ENCODE results near the gene IFNA7.
A peak's percentile ranks its signal among the peaks of the same experiment; 100 is the strongest.
"Not testable (repeated sequence)": the region's sequence is repeated elsewhere in the genome, so short reads cannot be mapped to it uniquely, and the experiment has no call there.

Gene IFNA7

DNA sequence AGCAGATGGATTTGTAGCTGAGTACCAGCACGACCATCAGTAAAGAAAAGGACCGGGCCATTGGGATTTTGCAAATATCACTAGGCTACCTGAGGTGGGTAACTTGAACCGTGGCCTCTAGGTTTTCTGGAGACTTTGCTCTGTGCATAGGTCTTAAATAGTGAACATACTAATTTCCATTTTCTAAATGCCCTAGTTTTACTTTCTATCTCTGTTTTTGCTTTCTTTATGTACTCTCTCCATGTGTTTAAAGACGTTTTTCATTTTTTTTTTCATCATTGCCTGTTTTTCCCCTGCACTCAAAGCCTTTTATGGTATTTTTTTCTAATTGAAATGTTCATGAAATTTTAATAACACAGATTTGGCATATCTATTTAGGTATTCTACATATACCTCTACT lies at the start of gene IFNA7:
Gene IFNA7 (minus strand): TSS at position 101 of the 400 bp plus-strand sequence. CDS start 40 bp downstream, at position 61.
- DNase-seq; in situ Hi-C loops (cut with MboI; ENCODE audit: low pct_unique_long_range_greater_than_20kb, low sequenced_read_pairs): not testable (repeated sequence)

DNA sequence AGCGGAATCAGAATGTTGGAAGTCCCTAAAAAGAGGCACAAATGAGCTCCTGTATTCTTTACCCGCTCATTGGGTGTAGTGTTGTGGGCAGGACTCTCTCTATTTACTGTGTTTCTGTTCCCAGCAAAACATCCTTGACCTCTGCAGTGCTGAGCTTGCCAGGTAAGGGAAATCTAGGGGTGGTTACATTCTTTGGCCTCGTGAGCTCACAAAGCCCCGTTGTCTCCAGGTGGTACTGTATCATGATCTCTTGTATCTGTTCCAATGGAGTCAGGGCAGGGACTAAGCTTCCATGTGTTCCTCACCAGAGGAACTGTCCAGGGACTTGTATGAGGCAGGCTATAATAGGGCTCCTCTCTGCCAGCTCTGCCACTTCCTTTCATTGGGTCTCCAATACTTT lies 49.6 kb upstream of the IFNA7 start:
- DNase-seq: no peak
- in situ Hi-C loops (cut with MboI; ENCODE audit: low pct_unique_long_range_greater_than_20kb, low sequenced_read_pairs): no loop called here

DNA sequence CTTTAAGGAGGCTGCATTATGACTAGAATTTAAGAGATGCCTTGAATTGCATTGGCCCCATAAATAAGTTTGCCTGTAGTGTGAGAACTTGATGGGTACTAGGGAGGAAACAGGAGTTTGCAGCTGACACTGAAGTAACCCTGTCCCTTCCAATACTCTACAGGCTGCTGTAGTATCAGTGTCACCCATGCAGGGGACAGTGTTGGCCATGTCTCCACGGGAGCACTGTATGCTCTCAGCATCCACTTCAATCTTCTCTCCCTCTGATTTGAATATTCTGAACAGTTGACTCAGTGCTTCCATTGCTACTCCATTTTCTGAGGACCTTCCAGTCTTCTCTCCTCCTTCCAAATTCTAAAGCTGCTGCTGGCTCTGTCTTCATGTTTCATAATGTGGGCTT lies 49.2 kb upstream of the IFNA7 start:
- in situ Hi-C loops (cut with MboI; ENCODE audit: low pct_unique_long_range_greater_than_20kb, low sequenced_read_pairs): no loop called here
- DNase-seq: no peak

DNA sequence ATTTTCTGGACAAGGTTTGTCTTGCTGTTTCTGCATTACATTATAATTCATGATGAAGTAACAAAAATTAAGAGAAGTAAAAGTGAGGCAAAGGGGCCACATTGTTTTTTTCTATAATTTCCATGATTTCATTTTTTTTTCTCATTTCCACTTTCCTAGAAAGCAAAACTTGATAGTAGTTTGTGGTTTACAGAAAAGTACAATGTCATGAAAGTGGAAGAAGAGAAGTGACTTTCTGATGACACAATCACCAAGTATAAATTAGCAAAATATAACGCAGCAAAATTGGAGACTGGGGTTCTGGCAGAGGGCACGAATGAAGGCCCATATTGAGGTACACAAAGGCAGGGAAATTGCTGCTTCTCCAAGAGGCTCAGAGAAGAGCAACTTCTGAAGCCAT lies 42.8 kb upstream of the IFNA7 start:
- DNase-seq: peak; percentile 32
- in situ Hi-C loops (cut with MboI; ENCODE audit: low pct_unique_long_range_greater_than_20kb, low sequenced_read_pairs): no loop called here

DNA sequence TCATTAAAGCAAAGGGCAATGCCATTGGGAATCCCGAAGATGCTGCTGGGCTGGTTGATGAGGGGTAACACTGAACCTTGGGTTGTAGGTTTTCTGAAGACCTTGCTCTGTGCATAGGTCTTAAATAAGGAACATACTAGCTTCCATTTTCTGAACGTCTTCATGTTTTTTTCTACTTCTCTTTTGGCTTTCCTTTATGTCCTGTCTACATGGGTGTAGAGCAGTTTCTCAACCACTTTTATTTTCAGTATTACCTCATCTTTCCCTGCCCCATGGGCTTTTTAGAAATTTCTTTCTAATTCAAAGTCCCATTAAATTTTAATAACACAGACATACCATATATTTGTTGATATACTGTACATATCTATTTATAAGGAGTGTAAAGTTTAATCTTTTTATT lies 37.9 kb upstream of the IFNA7 start, which contains the start of gene IFNA14:
Gene IFNA14 (minus strand): TSS at position 95 of the 400 bp plus-strand sequence. CDS start 70 bp downstream, at position 25.
- no peak for DNase-seq
- in situ Hi-C loops (cut with MboI; ENCODE audit: low pct_unique_long_range_greater_than_20kb, low sequenced_read_pairs): no loop called here

DNA sequence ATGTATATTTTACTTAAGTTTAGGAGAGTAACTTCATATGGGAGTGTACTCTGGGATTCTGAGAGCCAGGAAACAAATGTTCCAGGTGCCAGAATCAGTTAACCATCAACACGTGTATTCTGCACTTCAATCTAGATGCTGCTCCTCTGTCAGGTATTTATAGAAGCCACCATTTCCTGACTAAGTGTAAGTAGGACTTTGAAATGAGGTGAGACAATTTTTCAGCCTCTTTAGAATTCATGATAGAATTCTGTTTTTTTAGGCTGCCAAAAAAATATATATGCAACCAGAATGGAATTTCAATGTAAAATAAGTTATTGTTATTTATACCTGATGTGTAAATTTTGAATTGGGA lies 34.3 kb upstream of the IFNA7 start:
- in situ Hi-C loops (cut with MboI; ENCODE audit: low pct_unique_long_range_greater_than_20kb, low sequenced_read_pairs); DNase-seq: not testable (repeated sequence)

DNA sequence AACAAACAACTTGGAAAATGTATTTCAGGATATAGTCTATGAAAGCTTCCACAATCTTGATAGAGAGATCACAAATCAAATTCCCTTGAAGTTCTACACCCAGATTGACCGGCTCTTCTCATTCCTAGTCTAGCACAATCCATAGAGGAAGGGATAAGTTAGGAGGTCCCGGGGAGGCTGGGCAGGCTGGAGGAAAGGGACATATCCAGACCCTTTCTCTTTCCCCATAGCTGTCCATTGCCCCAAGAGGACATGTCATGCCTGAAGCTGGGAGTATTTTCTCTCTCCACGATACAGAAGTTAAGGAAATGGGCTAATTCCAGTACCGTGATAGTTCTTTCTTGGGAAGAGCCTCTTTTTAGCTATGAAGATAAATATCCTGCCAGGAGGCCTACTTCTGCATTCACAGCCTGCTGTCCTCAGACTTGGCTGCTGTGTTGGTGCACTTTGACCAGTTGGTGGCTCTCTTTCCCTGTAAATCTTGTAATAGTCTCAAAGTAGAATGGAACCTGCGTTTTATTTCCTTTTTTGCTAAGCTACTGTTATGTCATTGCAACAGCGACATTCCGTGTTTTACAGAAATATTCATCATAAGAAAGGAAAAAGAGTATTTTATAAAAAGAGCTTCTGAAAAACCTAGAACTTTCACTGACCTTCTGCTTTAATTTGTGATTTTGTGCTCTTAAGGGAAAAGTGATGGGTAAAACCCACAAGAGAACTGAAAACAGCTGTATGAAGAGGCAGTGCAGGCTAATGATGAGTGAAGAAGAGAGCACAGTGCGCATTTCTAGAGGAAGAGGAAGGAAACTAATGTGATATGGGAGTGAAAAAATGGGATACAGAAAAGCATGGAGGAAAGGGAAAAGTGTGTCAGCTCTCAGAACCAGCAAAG lies 33.7 kb upstream of the IFNA7 start:
- DNase-seq: peak; percentile 75
- in situ Hi-C loops (cut with MboI; ENCODE audit: low pct_unique_long_range_greater_than_20kb, low sequenced_read_pairs): not testable (repeated sequence)

DNA sequence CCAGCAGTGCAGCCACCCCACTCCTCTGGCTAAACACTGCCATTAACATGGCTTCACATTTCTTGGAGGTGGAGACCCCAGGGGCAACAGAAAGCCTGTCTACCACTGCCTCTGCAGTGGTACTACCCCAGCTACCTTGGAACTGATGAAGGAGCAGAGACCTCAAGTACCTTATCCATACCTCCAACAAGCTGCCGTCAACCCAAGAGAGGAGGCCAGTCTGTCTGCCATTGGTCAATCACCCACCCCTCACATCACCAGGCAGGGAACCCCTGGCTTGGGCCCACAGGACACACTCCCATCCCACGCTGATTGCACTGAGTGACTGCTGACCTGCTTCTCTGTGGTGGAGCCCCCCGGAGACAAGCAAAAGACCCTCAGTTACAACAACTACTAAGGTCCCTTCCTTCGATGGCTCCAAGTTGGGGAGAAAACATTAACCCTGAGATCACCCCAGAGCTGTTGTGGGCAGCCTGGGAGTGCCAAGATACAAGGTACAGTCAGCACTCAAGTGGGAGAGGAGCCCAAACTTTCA lies 32.2 kb upstream of the IFNA7 start:
- in situ Hi-C loops (cut with MboI; ENCODE audit: low pct_unique_long_range_greater_than_20kb, low sequenced_read_pairs): no loop called here
- DNase-seq: no peak

DNA sequence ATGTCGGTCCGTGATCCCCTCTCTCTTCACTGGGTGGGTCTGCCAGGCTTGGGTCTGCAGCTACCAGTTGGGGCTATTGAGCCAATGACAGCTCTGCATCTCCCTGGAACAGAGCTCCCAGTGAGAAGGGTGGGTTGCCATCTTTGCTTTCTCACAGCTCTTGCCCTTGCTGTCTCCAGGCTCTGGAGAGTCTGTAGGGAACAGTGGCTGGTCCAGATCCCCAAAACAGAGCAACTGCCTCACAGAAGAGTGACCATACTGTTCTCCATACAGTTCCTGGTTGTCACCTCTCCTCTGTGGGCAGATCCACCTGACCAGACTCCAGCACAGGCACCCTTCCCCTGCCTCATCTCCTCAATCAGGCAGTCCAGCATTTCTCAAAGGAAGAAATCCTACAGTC lies 31.3 kb upstream of the IFNA7 start:
- in situ Hi-C loops (cut with MboI; ENCODE audit: low pct_unique_long_range_greater_than_20kb, low sequenced_read_pairs): no loop called here
- DNase-seq: no peak

DNA sequence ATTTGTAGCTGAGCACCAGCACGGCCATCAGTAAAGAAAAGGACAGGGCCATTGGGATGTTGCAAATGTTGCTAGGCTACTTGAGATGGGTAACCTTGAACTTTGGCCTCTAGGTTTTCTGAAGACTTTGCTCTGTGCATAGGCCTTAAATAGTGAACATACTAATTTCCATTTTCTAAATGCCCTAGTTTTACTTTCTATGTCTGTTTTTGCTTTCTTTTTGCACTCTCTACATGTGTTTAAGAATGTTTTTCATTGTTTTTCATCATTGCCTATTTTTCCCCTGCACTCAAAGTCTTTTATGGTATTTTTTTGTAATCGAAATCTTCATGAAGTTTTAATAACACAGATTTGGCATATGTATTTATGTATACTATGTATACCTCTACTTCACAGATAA lies 26.1 kb upstream of the IFNA7 start, which contains the start of gene IFNA17:
Gene IFNA17 (minus strand): TSS at position 101 of the 400 bp plus-strand sequence. CDS start 49 bp downstream, at position 52.
- no peak for DNase-seq
- in situ Hi-C loops (cut with MboI; ENCODE audit: low pct_unique_long_range_greater_than_20kb, low sequenced_read_pairs): no loop called here

DNA sequence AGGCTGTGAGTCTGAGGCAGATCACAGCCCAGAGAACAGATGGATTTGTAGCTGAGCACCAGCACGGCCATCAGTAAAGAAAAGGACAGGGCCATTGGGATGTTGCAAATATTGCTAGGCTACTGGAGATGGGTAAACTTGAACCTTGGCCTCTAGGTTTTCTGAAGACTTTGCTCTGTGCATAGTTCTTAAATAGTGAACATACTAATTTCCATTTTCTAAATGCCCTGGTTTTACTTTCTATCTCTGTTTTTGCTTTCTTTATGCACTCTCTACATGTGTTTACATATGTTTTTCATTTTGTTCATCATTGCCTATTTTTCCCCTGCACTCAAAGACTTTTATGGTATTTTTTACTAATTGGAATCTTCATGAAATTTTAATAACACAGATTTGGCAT lies 15.2 kb upstream of the IFNA7 start, which contains the start of gene IFNA16:
Gene IFNA16 (minus strand): TSS at position 101 of the 400 bp plus-strand sequence. CDS start 6 bp downstream, at position 95.
- DNase-seq; in situ Hi-C loops (cut with MboI; ENCODE audit: low pct_unique_long_range_greater_than_20kb, low sequenced_read_pairs): not testable (repeated sequence)

DNA sequence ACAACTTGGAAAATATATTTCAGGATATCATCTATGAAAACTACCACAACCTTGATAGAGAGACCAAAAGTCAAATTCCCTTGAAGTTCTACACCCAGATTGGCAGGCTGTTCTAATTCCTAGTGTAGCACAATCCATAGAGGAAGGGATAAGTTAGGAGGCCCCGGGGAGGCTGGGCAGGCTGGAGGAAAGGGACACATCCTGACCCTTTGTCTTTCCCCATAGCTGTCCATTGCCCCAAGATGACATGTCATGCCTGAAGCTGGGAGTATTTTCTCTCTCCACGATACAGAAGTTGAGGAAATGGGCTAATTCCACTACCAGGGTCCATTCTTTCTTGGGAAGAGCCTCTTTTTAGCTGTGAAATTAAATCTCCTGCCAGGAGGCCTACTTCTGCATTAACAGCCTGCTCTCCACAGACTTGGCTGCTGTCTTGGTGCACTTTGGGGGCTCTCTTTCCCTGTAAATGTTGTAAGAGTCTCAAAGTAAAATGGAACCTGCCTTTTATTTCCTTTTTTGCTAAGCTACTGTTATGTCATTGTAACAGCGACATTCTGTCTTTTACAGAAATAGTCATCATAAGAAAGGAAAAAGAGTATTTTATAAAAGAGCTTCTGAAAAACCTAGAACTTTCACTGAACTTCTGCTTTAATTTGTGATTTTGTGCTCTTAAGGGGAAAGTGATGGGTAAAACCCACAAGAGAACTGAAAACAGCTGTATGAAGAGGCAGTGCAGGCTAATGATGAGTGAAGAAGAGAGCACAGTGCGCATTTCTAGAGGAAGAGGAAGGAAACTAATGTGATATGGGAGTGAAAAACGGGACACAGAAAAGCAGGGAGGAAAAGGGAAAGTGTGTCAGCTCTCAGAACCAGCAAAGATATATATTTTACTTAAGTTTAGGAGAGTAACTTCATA lies 11.7 kb upstream of the IFNA7 start:
- peak; percentile 79 for DNase-seq
- in situ Hi-C loops (cut with MboI; ENCODE audit: low pct_unique_long_range_greater_than_20kb, low sequenced_read_pairs): not testable (repeated sequence)

DNA sequence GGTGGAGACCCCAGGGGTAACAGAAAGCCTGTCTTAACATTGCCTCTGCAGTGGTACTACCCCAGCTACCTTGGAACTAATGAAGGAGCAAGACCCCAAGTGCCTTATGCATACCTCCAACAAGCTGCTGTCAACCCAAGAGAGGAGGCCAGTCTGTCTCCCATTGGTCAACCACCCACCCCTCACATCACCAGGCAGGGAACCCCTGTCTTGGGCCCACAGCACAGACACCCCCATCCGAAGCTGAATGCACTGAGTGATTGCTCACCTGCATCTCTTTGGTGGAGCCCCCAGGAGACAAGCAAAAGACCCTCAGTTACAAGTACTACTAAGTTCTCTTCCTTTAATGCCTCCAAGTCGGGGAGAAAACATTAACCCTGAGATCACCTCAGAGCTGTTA lies 10.2 kb upstream of the IFNA7 start:
- DNase-seq; in situ Hi-C loops (cut with MboI; ENCODE audit: low pct_unique_long_range_greater_than_20kb, low sequenced_read_pairs): not testable (repeated sequence)

DNA sequence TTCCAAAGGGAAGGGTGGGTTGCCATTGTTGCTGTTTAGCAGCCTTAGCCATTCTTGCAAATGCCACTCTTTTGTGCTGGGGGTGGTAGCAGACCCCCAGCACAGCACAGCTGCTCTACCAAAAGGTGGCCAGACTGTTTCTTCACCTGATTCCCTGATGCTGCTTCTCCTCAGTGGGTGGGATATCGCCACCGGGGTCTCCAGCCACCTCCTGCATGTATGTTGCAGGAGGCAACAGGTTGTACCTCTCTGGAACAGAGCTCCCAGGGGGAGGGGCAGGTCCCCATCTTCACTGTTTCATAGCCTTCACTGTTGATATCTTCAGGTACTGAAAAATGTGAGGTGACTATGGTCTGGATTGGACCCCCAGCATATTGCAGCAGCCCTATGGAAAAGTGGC lies 8.8 kb upstream of the IFNA7 start:
- in situ Hi-C loops (cut with MboI; ENCODE audit: low pct_unique_long_range_greater_than_20kb, low sequenced_read_pairs): not testable (repeated sequence)

DNA sequence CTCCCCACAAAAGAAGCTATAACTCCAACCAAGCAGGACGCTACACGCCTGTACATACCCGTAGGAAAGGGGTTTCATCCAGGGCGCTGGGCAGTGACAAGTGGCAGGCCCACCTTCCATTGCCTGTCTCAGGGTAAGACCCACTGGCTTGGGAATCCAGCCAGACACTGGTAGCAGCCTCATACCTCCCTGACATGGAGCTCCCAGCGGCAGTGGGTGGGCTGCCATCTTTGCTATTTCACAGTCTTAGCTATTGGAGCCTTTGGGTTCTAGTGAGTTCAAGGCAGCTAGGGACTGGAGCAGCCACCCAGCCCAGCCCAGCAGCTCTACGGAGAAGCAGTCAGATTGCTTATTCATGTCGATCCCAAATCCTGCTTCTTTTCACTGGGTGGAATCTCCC lies 8.3 kb upstream of the IFNA7 start:
- in situ Hi-C loops (cut with MboI; ENCODE audit: low pct_unique_long_range_greater_than_20kb, low sequenced_read_pairs): no loop called here
- no peak for DNase-seq

More for the DNA sequence above, 8.8 kb upstream of the IFNA7 start:
- DNase-seq: not testable (repeated sequence)

DNA sequence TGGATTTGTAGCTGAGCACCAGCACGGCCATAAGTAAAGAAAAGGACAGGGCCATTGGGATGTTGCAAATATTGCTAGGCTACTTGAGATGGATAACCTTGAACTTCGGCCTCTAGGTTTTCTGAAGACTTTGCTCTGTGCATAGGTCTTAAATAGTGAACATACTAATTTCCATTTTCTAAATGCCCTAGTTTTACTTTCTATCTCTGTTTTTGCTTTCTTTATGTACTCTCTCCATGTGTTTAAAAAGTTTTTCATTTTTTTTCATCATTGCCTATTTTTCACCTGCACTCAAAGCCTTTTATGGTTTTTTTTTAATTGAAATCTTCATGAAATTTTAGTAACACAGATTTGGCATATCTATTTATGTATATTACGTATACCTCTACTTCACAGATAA lies 5.0 kb upstream of the IFNA7 start, which contains the start of gene IFNA10:
Gene IFNA10 (minus strand): TSS at position 101 of the 400 bp plus-strand sequence. CDS start 46 bp downstream, at position 55.
- DNase-seq; in situ Hi-C loops (cut with MboI; ENCODE audit: low pct_unique_long_range_greater_than_20kb, low sequenced_read_pairs): not testable (repeated sequence)

DNA sequence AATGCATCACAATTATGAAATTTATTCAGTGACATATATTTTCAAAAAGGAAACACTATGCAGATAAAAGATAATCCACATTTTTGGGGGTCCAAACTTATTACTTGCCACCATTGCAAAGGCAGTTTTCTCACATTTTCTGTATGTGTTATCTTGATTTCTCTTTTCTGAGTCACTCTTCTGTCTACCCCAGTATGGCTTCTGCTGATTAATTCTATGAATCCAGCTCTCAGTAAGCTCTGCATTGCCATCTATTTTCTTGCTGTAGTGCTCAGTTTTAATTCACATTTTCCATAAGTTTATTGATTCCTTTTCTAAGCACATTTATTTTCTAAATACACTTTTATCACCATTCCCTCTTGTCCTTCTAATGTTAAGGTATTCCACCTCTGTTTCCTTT lies 3.2 kb upstream of the IFNA7 start:
- no peak for DNase-seq
- in situ Hi-C loops (cut with MboI; ENCODE audit: low pct_unique_long_range_greater_than_20kb, low sequenced_read_pairs): no loop called here

DNA sequence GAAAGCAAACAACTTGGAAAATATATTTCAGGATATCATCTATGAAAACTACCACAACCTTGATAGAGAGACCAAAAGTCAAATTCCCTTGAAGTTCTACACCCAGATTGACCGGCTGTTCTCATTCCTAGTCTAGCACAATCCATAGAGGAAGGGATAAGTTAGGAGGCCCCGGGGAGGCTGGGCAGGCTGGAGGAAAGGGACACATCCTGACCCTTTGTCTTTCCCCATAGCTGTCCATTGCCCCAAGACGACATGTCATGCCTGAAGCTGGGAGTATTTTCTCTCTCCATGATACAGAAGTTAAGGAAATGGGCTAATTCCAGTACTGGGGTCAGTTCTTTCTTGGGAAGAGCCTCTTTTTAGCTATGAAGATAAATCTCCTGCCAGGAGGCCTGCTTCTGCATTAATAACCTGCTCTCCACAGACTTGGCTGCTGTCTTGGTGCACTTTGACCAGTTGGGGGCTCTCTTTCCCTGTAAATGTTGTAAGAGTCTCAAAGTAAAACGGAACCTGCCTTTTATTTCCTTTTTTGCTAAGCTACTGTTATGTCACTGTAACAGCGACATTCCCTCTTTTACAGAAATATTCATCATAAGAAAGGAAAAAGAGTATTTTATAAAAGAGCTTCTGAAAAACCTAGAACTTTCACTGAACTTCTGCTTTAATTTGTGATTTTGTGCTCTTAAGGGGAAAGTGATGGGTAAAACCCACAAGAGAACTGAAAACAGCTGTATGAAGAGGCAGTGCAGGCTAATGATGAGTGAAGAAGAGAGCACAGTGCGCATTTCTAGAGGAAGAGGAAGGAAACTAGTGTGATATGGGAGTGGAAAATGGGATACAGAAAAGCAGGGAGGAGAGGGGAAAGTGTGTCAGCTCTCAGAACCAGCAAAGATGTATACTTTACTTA lies 6.9 kb downstream of the IFNA7 start:
- in situ Hi-C loops (cut with MboI; ENCODE audit: low pct_unique_long_range_greater_than_20kb, low sequenced_read_pairs): not testable (repeated sequence)
- DNase-seq: peak; percentile 82

Data from KBM-7 (cell line).